ENCODE results near the gene HCN2.

HCN2 gene

GRCh38 chr19:639253-640160, 49.8 kb downstream of the HCN2 start, which contains the start of gene FGF22:
Gene FGF22 (plus strand): TSS chr19:639879. CDS start chr19:639926, 47 bp downstream.
- peak within 1 kb of the TSS; percentile 23; the same call in 1 of the 2 replicates for H3K27ac ChIP-seq
- TF ChIP-seq, protein P1, sequence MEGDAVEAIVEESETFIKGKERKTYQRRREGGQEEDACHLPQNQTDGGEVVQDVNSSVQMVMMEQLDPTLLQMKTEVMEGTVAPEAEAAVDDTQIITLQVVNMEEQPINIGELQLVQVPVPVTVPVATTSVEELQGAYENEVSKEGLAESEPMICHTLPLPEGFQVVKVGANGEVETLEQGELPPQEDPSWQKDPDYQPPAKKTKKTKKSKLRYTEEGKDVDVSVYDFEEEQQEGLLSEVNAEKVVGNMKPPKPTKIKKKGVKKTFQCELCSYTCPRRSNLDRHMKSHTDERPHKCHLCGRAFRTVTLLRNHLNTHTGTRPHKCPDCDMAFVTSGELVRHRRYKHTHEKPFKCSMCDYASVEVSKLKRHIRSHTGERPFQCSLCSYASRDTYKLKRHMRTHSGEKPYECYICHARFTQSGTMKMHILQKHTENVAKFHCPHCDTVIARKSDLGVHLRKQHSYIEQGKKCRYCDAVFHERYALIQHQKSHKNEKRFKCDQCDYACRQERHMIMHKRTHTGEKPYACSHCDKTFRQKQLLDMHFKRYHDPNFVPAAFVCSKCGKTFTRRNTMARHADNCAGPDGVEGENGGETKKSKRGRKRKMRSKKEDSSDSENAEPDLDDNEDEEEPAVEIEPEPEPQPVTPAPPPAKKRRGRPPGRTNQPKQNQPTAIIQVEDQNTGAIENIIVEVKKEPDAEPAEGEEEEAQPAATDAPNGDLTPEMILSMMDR (conservative IDR thresholded peaks at IDR 0.05), result no peak

DNA sequence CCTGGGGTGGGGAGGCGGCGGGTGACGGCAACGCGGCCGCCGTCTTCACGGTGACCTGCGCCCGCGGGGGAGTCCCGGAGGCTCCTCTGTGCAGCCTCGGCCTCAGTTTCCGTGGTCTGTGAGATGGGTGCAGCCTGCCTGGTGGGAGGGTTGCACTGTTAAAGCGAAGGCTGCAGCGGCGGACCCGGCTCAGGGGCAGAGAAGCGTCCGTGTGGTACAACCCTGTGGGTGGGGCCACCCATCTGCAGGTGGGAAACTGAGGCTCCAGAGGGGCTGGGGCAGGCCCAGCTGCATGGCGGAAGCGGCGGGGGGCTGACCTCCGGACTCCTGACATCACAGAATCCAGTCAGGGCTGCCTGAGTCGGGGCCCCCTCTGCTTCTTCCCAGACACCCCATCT, 50.5 kb downstream of the HCN2 start:
- TF ChIP-seq, protein P1 (conservative IDR thresholded peaks at IDR 0.05), result no peak
- H3K27ac ChIP-seq, result peak overlapping the region; percentile 23; the same call in 1 of the 2 replicates

DNA sequence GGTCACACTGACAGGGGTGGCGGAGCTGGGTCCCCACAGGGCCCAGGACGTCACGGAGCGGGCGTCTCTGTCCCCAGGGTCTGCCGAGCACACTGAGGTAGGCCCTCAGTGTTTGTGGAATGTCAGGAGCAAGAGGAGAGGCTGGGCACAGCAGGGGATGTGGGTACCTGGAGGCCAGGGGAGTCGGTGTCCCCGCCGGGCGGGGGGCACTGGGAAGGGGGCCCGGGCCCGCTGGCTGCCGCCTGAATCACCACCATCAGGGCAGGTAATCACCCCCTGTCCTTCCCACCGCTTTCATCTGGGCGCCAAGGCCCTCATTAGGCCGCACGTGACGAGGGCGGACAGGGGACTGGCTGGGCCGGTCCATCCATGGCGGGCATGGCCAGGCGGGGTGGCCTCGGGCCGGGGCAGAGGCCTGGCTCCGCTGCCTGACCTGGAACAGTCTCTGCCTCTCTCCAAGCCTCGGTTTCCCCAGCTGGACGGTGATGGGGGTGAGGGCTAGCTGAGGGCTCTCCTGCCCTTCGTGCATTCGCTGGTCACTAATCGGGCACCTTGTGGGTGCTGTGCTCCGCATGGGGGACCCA, 51.0 kb downstream of the HCN2 start:
- no peak overlapping the region for H3K27ac ChIP-seq

GRCh38 chr19:641702-642101, 52.0 kb downstream of the HCN2 start:
- no peak overlapping the region for H3K27ac ChIP-seq
- TF ChIP-seq, protein P1 (conservative IDR thresholded peaks at IDR 0.05), result no peak

More for the DNA sequence above, 51.0 kb downstream of the HCN2 start:
- TF ChIP-seq, protein P1 (conservative IDR thresholded peaks at IDR 0.05), result no peak

GRCh38 chr19:642767-643727, 53.4 kb downstream of the HCN2 start:
- no peak overlapping the region for H3K27ac ChIP-seq
- TF ChIP-seq, protein P1 (conservative IDR thresholded peaks at IDR 0.05), result no peak

GRCh38 chr19:643736-644135, 54.1 kb downstream of the HCN2 start:
- no peak overlapping the region for H3K27ac ChIP-seq
- TF ChIP-seq, protein P1 (conservative IDR thresholded peaks at IDR 0.05), result no peak
